Transverse colon (tissue), 4 donors: ENCODE measurements around the gene ZDHHC16.
"Not testable (repeated sequence)": the region's sequence is repeated elsewhere in the genome, so short reads cannot be mapped to it uniquely, and the experiment has no call there.

Source experiments
- EP300 ChIP-seq: sonication (generic); formaldehyde crosslinking; IDR thresholded peaks from one replicate; pipeline ENCODE4 v1.6.1; 2017; ENCODE audit warnings: antibody characterized with exemption, low read depth
- POLR2A ChIP-seq: fragments of 450-650 bp; IDR thresholded peaks from one replicate; pipeline ENCODE4 v1.6.1; 2016; ENCODE audit warnings: antibody characterized with exemption, mild to moderate bottlenecking, moderate library complexity
- POLR2AphosphoS5 ChIP-seq, 3 donors: sonication (generic); formaldehyde crosslinking; IDR thresholded peaks; one replicate each; pipeline ENCODE4 v1.6.1; 2016; ENCODE audit warnings: antibody characterized with exemption in 3 of 3
- TF ChIP-seq, protein P1 (sequence below), 5 experiments: fragments of 200-600 bp in 3 of 5; fragments of 450-650 bp in 2 of 5; sonication (generic) in 3 of 5; IDR thresholded peaks; 1 replicate in 2 of 5; 2 replicates in 3 of 5; pipeline ENCODE4 v1.5.1; 2016 to 2017; ENCODE audit warnings: antibody characterized with exemption in 5 of 5, inconsistent platforms in 3 of 5, mild to moderate bottlenecking in 2 of 5, moderate library complexity in 1 of 5

DNA sequence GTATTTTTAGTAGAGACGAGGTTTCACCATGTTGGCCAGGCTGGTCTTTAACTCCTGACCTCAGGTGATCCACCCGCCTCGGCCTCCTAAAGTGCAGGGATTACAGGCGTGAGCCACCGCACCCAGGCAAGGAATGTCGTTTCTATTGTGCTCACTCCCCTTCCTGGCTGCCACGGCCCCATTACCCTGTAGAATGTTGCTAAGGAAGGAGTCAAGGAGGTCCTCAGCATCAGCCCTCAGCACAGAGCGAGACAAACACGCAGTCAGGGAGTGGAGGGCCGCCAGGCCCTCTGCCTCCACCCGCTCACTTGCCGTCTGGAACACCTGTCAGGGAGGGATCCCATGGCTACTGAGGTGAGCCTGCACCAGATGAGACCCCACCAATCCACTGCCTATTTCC is 22.8 kb downstream of the ZDHHC16 start:
- not testable (repeated sequence) for TF ChIP-seq POLR2A; POLR2AphosphoS5 (IDR thresholded peaks at IDR 0.05); EP300
- TF ChIP-seq, protein P1, sequence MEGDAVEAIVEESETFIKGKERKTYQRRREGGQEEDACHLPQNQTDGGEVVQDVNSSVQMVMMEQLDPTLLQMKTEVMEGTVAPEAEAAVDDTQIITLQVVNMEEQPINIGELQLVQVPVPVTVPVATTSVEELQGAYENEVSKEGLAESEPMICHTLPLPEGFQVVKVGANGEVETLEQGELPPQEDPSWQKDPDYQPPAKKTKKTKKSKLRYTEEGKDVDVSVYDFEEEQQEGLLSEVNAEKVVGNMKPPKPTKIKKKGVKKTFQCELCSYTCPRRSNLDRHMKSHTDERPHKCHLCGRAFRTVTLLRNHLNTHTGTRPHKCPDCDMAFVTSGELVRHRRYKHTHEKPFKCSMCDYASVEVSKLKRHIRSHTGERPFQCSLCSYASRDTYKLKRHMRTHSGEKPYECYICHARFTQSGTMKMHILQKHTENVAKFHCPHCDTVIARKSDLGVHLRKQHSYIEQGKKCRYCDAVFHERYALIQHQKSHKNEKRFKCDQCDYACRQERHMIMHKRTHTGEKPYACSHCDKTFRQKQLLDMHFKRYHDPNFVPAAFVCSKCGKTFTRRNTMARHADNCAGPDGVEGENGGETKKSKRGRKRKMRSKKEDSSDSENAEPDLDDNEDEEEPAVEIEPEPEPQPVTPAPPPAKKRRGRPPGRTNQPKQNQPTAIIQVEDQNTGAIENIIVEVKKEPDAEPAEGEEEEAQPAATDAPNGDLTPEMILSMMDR (IDR thresholded peaks at IDR 0.05), result not testable (repeated sequence)
